ENCODE results near the gene ALDOC.

ALDOC gene

GRCh38 chr17:28553000-28553505 lies 23.6 kb downstream of the ALDOC start:
- in situ Hi-C loops (cut with MboI; ENCODE audit: low sequenced_read_pairs): no loop called here

DNA sequence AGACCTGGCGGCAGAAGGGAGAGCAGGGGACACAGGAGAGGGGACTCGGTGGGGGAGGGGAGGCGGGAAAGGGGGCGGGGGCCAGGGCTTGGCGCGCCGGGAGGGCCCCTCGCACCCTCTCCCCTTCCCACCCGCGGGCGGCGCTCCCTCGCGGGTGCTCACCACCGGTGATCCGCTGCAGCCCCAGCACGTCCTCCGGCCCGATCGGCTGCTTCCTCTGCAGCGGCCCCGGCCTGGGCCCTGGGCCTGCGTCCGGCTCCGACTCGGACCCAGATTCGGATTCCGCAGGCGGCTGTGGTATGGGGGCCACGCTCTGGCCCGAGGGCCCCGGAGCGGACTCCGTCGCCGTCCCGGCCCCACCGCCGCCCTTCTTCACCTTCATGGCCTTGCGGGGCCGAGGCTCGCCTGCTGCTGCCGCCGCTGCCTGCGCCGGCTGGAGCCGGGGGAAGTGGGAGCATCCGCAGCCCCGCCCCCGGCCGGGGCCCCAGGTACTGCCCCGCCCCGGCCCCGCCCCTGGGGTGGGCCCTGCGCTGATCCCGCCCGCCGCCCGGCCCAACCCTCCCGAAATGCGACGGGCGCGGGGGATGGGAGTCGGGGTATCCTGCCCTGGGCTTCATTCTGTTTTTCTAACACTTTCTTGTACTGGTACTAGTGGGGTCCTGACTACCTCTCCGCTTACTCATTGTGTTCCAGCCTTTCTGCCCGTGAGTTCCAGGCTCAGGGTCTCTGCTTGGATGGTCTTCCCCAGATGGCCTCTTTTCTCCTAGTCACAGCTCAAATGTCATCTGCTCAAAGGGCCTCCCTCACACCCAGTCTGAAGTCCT lies 24.3 kb downstream of the ALDOC start, which contains the start of gene UNC119:
TSS of gene UNC119 (minus strand) at position 449 of the 824 bp plus-strand sequence. CDS start at position 382, 67 bp downstream.
- in situ Hi-C loops (cut with MboI; ENCODE audit: low sequenced_read_pairs): no loop called here

GRCh38 chr17:28551421-28552175 lies 25.1 kb downstream of the ALDOC start:
- in situ Hi-C loops (cut with MboI; ENCODE audit: low sequenced_read_pairs): no loop called here

GRCh38 chr17:28550858-28551257 lies 25.8 kb downstream of the ALDOC start:
- in situ Hi-C loops (cut with MboI; ENCODE audit: low sequenced_read_pairs): no loop called here

DNA sequence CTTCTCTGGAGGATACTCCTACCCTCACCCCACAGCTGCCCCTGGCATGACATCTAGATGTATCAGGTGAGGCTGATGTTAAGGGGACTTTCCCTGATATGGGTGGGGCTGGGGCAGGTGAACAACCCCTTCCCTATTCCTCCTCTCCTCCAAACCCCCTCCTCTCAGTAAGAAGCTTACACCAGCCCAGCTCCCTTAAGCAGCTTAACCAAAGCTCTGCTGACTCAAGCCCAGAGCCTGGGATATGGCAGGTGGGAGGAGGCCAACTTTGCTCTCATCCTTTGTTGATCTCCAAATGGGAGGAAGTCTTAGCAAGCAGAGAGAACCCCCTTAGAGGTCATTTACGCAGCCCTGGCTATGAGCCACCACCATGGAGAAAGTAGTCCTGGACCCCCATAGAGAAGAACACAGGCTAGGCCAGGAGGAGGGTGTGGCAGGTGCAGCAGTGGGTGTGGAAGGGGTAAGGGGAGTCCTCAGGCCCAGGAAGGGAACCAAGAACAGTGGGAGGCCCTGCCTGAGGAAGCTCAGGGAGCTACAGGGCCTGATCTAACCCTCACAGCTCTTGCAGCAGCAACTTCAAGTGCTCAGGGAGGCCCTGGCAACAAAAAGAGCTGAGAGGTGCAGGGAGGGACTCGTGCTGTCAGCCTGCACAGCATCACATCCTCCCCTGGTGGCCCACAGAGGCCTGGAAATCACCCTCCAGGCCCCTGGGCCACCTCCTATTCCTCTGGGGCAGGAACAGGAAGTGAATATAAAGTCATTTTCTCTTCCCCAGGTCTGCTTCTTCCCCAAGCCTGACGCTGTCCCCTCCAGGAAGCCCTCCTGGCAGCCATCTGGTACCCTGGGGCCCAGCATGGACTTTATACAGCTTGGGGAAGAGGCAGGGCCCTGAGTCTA lies 27.2 kb downstream of the ALDOC start:
- in situ Hi-C loops (cut with MboI; ENCODE audit: low sequenced_read_pairs): no loop called here

GRCh38 chr17:28548417-28549130 lies 28.1 kb downstream of the ALDOC start:
- in situ Hi-C loops (cut with MboI; ENCODE audit: low sequenced_read_pairs): no loop called here

GRCh38 chr17:28547623-28548416 lies 28.9 kb downstream of the ALDOC start:
- in situ Hi-C loops (cut with MboI; ENCODE audit: low sequenced_read_pairs): no loop called here

GRCh38 chr17:28547096-28547622 lies 29.5 kb downstream of the ALDOC start:
- in situ Hi-C loops (cut with MboI; ENCODE audit: low sequenced_read_pairs): no loop called here

DNA sequence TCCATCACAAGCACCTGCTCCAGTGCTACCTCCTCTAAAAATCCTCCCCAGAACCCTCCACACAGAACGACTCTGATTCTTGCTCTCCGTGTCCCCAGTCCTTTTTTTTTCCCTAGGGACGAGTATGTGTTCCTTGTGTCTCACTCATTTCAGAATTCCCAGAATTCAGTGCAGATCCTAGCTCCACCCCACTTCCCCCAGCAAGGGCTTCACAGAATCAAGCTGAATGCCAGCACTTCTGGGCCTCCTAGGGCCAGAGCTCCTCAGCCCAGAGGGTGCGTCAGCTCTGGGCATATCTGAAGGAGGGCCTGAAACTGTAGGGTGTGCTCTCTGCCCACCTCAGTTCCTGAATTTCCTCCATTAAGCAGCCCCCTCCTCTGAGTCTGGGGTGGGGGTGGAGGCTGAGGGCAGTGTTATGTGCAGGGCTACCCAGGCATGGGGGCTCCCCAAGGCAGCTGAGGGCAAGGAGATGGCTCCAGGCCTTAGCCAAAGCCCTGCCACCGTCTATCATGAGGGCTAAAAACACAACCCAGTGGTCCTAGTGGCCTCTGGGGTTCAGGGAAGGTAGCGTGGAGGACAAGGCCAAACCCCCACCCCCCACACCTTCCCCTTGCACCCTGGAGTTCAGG lies 30.8 kb downstream of the ALDOC start:
- in situ Hi-C loops (cut with MboI; ENCODE audit: low sequenced_read_pairs): no loop called here

GRCh38 chr17:28545141-28545503 lies 31.6 kb downstream of the ALDOC start:
- in situ Hi-C loops (cut with MboI; ENCODE audit: low sequenced_read_pairs): no loop called here

GRCh38 chr17:28544402-28545140 lies 32.1 kb downstream of the ALDOC start:
- in situ Hi-C loops (cut with MboI; ENCODE audit: low sequenced_read_pairs): no loop called here

- in situ Hi-C loops (cut with MboI; ENCODE audit: low sequenced_read_pairs): no loop called here
Measured at GRCh38 chr17:28541439-28541838, 35.3 kb downstream of the ALDOC start.

- in situ Hi-C loops (cut with MboI; ENCODE audit: low sequenced_read_pairs): no loop called here
Measured at GRCh38 chr17:28540231-28540630, 36.5 kb downstream of the ALDOC start.

GRCh38 chr17:28538296-28538895 lies 38.3 kb downstream of the ALDOC start:
- in situ Hi-C loops (cut with MboI; ENCODE audit: low sequenced_read_pairs): no loop called here

GRCh38 chr17:28537219-28537610 lies 39.5 kb downstream of the ALDOC start:
- in situ Hi-C loops (cut with MboI; ENCODE audit: low sequenced_read_pairs): no loop called here

DNA sequence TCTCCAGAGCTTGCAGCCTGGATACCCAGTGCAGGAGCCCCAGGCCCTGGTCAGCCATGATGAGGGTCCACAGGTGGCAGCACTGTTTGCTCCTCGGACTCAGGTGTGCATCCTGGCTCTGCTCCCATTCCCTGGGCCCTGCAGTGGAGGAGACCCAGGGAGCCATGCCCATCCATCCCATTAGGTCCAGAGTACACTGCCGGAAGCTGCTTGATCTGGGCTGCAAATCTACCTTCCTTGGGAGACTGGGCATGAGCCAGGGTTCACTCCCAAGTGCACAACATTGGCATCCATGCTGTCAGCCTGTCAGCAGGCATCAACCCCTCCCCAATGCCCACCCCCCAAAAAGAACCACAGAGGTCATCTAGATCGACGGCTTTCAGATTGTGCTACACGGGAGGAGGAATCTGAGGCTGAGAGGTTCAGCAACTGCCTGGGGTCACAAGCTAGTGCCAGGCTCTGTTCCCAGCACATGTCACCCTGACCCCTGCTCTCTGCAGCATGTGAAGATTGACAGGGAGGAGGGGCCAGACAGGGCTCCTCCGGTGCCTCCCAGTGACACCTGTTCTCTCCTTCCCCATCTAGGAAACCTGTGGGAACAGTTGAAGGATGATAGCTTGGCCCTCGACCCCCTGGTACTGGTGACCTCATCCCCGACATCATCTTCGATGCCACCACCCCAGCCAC lies 40.0 kb downstream of the ALDOC start:
- in situ Hi-C loops (cut with MboI; ENCODE audit: low sequenced_read_pairs): no loop called here

GRCh38 chr17:28534740-28535375 lies 41.8 kb downstream of the ALDOC start:
- in situ Hi-C loops (cut with MboI; ENCODE audit: low sequenced_read_pairs): no loop called here
